AG09309 (cell line): ENCODE results near the gene TMEM82.

Experiments used
- DNase-seq: peaks from one replicate; pipeline ENCODE4 v3.0.0-alpha.2; 2010; ENCODE audit warnings: low read depth
- H3K4me3 ChIP-seq: 2 replicates; pipeline ENCODE4 v1.5.1; 2011; ENCODE audit warnings: mild to moderate bottlenecking, low read depth, low read length, moderate library complexity; ENCODE audit not compliant: control insufficient read depth
- TF ChIP-seq, protein P1 (sequence below): IDR thresholded peaks from 2 replicates; pipeline ENCODE4 v1.5.1; 2011; ENCODE audit warnings: mild to moderate bottlenecking, low read depth, low read length, inconsistent platforms; ENCODE audit not compliant: insufficient read depth, control insufficient read depth; ENCODE audit errors: missing control alignments

The TMEM82 gene

DNA sequence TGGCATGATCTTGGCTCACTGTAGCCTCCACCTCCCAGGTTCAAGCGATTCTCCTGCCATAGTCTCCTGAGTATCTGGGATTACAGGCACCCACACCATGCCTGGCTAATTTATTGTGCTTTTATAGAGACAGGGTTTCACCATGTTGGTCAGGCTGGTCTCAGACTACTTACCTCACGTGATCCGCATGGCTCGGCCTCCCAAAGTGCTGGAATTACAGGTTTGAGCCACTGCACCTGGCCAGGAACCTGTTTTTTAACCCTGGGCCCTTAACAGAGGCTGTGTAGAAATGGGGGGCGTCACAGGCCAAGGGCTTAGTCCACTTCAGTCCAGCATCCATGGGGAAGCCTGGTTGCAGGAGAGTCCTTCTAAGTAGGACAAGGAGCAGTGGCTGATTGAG is 25.6 kb downstream of the TMEM82 start:
- TF ChIP-seq, protein P1, sequence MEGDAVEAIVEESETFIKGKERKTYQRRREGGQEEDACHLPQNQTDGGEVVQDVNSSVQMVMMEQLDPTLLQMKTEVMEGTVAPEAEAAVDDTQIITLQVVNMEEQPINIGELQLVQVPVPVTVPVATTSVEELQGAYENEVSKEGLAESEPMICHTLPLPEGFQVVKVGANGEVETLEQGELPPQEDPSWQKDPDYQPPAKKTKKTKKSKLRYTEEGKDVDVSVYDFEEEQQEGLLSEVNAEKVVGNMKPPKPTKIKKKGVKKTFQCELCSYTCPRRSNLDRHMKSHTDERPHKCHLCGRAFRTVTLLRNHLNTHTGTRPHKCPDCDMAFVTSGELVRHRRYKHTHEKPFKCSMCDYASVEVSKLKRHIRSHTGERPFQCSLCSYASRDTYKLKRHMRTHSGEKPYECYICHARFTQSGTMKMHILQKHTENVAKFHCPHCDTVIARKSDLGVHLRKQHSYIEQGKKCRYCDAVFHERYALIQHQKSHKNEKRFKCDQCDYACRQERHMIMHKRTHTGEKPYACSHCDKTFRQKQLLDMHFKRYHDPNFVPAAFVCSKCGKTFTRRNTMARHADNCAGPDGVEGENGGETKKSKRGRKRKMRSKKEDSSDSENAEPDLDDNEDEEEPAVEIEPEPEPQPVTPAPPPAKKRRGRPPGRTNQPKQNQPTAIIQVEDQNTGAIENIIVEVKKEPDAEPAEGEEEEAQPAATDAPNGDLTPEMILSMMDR, result no peak
- no peak overlapping the region for H3K4me3 ChIP-seq

DNA sequence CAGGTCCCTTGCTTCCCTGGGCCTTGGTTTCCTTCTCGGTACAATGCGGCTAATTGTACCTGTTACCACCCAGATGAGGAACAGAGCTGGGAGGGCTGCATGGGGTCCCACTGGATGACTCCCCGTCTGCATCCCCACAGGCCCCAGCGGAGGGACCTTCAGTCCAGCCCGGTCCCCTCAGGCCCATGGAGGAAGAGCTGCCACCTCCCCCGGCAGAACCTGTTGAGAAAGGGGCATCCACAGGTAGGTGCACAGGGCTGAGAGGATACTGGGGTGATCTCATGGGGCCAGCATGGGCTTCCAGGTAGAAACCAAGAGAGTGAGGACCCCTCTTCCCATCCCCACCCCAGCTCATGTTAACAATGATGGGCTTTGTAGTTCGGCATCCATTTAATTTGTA is 26.1 kb downstream of the TMEM82 start:
- H3K4me3 ChIP-seq, result no peak overlapping the region
- DNase-seq, result no peak
- TF ChIP-seq, protein P1, result no peak

More for the DNA sequence above, 25.6 kb downstream of the TMEM82 start:
- DNase-seq, result no peak

DNA sequence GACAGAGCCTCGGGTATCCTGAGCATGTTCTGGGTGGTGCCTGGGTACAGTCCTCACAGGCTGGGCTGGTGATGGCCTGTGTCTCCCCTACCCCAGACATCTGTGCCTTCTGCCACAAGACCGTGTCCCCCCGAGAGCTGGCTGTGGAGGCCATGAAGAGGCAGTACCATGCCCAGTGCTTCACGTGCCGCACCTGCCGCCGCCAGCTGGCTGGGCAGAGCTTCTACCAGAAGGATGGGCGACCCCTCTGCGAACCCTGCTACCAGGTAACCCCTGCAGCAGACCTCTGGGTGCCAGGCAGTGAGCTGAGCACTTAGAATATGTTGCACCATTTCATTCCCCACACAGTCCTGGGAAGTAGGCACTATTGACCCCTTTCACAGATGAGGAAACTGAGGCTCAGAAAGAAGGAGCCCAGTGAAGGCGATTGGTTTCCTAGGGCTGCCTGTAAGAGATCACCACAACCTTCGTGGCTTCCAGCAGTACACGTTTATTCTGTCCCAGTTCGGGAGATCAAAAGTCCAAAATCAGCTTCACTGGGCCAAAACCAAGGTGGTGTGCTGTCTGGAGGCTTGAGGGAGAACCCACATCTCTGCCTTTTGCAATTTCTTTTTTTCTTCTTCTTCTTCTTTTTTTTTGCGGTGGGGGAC is 28.1 kb downstream of the TMEM82 start:
- DNase-seq, result no peak
- H3K4me3 ChIP-seq, result no peak overlapping the region
- TF ChIP-seq, protein P1, result no peak

DNA sequence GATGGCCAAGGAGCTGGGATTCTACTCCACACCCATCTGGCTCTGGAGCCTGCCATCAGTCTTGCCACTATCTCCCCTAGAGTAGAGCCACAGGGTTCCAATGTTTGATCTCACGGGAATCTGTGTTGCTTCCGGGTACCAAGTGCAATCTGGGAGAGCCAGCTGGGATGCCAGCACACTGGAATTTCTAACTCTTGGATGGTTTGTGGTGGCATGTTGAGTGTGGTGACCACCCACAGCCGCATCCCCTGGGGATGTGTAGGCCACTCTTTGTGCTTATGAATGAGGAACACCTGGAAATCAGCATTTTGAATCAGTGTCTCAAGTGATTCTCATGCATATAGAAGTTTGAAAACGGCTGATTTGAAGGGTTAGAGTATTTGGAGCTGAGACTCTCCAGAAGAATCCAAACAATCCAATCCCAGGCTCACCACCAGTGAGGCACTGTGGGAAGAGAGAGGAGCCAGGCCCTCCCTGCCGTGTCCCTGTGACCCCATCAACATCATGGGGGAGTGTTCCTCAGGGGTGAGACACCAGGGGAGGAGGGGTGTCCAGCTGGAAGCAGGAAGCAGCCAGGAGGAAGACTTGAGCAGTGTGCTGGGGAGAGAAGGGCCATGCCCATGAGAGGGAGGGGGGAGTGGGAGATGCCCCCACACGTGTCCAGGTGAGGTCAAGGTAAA is 29.7 kb downstream of the TMEM82 start:
- H3K4me3 ChIP-seq, result no peak overlapping the region
- TF ChIP-seq, protein P1, result no peak
- no peak for DNase-seq

DNA sequence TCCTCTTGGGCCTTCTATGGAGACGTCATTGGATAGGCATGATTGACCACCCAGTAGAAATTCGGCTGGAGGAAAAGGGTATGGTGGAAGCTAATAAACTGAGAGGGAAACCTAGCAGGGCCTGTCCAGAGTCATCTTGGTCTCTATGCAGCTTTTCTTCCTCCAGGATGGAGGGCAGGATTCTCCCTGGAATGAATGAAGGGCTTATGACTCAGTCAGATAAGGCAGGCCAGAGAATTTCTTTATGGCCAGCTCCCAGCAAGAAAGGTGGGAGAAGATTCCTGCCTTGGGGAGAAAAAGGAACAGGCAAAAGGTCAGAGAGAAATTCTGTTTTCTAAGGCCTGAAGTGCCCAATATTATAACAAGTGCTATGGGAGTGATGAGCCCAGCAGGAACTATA is 33.4 kb downstream of the TMEM82 start:
- TF ChIP-seq, protein P1, result no peak
- DNase-seq, result no peak
- H3K4me3 ChIP-seq, result no peak overlapping the region

DNA sequence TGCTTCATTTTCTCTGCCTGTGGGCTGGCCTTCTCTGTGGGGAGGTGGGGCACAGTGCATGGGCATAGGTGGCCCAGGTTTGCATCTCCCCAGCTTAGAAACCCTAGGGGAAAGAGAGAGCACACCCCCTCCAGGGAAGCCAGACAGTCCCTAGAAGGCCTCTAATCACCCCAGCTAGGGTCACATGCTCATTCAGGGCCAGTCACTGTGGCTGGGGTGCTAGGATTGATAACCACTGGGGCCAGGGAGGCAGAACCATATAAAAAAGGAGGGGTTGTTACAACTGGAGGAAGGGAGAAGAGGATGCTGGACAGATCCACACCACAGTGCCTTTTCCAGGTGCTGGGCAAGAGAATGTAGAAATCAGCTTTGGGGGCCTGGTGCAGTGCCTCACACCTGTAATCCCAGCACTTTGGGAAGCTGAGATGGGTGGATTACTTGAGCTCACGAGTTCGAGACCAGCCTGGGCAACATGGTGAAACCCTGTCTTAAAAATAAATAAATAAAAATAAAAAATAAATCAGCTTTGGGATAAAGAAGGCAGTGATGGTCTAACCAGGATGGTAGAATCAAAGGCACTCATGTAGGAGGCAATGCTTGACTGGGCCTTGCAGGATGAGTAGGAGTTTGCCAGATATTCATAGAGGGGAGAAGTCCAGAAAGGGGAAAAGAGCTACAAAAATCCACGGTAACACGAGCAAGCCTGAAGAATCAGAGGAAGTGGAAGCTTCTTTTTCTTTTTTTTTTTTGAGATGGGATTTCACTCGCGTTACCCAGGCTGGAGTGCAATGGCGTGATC is 35.8 kb downstream of the TMEM82 start:
- no peak for DNase-seq
- TF ChIP-seq, protein P1, result no peak
- H3K4me3 ChIP-seq, result no peak overlapping the region
